ENCODE results near the gene ZNF213. TPM values are rescaled to one million over a fixed set of nuclear protein-coding genes. Genes with fewer than 3 reads are reported as not detected.

Gene ZNF213
- total RNA-seq, 2 experiments from 2014 or later = 9.0 TPM

DNA sequence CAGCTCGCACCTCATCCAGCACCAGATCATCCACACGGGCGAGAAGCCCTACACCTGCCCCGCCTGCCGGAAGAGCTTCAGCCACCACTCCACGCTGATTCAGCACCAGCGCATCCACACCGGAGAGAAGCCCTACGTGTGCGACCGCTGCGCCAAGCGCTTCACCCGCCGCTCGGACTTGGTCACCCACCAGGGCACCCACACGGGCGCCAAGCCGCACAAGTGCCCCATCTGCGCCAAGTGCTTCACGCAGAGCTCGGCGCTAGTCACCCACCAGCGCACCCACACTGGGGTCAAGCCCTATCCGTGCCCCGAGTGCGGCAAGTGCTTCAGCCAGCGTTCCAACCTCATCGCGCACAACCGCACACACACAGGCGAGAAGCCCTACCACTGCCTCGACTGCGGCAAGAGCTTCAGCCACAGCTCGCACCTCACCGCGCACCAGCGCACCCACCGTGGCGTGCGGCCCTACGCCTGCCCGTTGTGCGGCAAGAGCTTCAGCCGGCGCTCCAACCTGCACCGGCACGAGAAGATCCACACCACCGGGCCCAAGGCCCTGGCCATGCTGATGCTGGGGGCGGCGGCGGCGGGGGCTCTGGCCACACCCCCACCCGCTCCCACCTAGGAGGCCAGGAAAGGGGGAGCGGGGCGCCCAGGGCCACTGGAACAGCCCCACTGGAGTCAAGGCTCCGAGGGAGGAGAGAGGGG lies 15.0 kb upstream of the ZNF213 start:
- Mint-ChIP-seq H3K4me1 (ENCODE audit: low read depth) (peaks cover 8% of the 10 kb centered on the region), H3K4me3 (no peak overlapping the region), H3K27me3 (no peaks in the 10 kb centered on the region), H3K27ac (no peak overlapping the region), H3K36me3 (peaks cover 1% of the 10 kb centered on the region), H3K9me3 (no peaks in the 10 kb centered on the region)
- no peak for DNase-seq
- CTCF ChIA-PET = interaction anchor here (0.8 to 1.4 kb wide), 5 partner anchors 10 to 88 kb away, joined by 3 to 5 read pairs (median 4); no protein-coding TSS in a partner anchor
- intact Hi-C loops (cut with micrococcal nuclease) = no loop called here
- POLR2A ChIA-PET = no interaction called here

DNA sequence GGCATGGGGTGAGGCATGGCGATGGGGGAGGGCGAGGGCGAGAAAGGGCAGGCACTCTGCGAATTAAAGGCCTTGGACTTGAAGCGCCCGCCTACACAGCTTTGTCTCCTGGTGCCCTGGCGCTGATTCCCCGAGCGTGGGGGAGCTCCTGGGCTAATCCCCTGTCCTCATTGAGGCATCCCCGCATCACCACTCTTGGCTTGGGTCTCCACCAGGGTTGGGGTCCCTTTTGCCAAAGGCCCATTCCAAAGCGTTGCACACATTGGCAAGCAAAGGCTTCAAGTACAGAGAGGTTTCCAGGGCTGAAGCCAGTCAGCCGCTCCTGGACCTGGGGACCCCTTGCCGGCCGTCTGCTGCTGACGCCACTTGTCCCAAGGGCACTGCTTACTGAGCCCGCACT lies 14.4 kb upstream of the ZNF213 start:
- Mint-ChIP-seq H3K27ac (no peak overlapping the region), H3K27me3 (no peaks in the 10 kb centered on the region), H3K4me3 (no peak overlapping the region), H3K36me3 (peaks cover 1% of the 10 kb centered on the region), H3K9me3 (no peaks in the 10 kb centered on the region), H3K4me1 (ENCODE audit: low read depth) (peaks cover 11% of the 10 kb centered on the region)
- no peak for DNase-seq
- CTCF ChIA-PET = interaction anchor here (0.8 to 1.1 kb wide), 2 partner anchors 9 to 12 kb away, joined by 3 to 4 read pairs; no protein-coding TSS in a partner anchor
- intact Hi-C loops (cut with micrococcal nuclease) = no loop called here
- POLR2A ChIA-PET = no interaction called here

DNA sequence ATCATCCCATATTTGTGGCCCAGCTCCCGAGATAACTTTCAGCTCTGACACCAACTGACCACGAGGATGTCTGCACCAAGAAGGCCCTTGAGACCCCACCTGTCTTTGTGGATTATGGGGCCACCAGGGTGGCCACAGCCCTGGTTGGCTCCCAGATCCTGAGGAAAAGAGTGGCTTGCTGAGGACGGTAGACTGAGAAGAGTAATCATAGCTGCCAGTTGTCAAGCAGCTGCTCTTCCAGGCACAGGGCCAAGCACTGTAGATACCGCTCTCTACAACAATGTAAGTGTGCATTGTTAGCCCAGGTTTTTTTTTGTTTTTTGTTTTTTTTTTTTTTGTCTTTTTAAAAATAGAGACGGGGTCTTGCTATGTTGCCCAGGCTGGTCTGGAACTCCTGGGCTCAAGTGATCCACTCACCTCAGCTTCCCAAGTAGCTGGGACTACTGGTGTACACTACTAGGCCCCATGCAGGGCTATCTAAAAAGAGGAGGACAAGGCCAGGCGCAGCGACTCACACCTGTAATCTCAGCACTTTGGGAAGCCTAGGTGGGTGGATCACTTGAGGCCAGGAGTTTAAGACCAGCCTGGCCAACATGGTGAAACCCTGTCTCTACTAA lies 12.9 kb upstream of the ZNF213 start:
- H3K9me3 Mint-ChIP-seq = no peaks in the 10 kb centered on the region
- ChIA-PET CTCF (interaction anchor here (0.9 to 2.2 kb wide), 3 partner anchors 13 to 90 kb away, joined by 3 to 16 read pairs (median 5); partner anchors contain the start of gene ZNF213), POLR2A (interaction anchor here (1.2 kb wide), 1 partner anchor 13 kb away, joined by 6 read pairs; the partner anchor contains the start of gene ZNF213)
- DNase-seq = no peak
- H3K4me3 Mint-ChIP-seq = no peak overlapping the region
- peaks cover 12% of the 10 kb centered on the region for H3K4me1 Mint-ChIP-seq (ENCODE audit: low read depth)
- H3K27ac Mint-ChIP-seq = no peak overlapping the region
- intact Hi-C loops (cut with micrococcal nuclease) = no loop called here
- H3K27me3 Mint-ChIP-seq = no peaks in the 10 kb centered on the region
- peaks cover 1% of the 10 kb centered on the region for H3K36me3 Mint-ChIP-seq

DNA sequence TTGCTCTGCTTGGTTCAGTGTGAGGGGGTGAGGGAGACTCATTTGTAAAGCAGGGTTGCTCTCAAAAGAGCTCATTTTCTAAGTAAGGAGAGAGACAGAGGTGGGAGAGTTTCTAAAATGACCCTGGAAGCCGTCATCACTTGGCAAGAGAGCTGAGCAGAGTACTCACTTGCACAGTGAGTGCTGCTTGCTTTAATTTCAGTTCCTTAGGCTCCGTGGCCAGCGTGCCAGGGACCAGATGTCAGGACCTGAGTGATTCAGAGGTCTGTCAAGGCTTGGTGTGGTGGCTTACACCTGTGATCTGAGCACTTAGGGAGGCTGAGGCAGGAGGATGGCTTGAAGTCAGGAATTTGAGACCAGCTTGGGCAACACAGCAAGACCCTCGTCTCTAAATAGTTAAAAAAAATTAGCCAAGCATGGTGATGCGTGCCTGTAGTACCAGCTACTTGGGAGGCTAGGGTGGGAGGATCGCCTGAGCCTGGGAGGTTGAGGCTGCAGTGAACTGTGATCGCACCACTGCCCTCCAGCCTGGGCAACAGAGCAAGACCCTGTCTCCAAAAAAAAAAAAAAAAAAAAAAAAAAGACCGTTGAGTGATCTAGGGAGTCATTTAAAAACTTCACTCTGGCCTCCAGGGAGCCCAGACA lies 11.8 kb upstream of the ZNF213 start:
- no peak overlapping the region for H3K27ac Mint-ChIP-seq

DNA sequence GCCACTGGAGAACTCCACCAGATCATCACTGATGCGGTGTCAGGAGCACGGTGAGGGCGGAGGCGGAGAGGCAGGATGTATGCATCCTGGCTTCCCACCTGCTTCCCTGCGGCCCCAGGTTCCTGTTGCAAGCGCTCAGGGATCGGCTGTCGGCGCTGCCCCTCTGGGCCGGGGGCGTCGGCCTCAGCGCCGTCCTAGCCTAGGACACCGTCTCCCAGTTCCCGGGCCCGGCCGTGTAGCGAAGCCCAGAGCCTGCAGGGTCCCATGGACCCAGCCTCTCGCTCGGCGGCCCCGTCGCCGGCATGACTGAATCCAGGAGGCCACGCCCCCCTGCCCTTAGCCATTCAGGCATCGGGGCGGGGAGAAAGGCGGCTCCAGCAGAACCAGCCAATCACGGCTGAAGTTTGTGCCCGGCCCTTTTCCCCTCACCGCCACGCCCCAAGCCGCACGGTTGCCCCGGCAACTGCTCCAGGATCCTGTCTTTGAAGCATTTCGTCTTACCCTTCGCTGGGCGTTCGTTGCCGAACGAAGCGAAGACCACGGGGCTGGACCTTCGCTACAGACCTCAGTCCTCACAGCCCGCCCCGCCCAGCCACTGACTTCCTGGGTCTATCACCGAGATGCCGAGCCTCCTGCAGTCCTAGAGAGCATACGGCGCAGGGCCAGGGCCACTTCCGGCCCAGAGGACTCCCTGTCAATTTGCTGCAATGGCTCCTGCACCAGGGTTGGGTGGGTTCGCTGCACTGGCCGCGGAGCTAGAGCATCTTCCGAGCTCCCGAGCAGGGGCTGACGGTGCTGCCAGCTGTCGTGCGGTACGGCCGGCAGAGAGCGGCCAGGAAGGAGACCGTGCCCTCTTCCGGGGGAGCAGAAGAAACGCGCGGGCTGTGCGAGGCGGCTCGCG lies 10.6 kb upstream of the ZNF213 start:
- POLR2A ChIA-PET = interaction anchor here (1.0 to 1.7 kb wide), 4 partner anchors 10 to 26 kb away, joined by 3 to 7 read pairs (median 4); partner anchors contain the start of gene ZNF213
- Mint-ChIP-seq H3K4me3 (peak overlapping the region; percentile 98), H3K27me3 (no peaks in the 10 kb centered on the region), H3K36me3 (peaks cover 1% of the 10 kb centered on the region), H3K9me3 (no peaks in the 10 kb centered on the region), H3K4me1 (ENCODE audit: low read depth) (peaks cover 21% of the 10 kb centered on the region), H3K27ac (peak overlapping the region; percentile 95)
- peak; percentile 98 for DNase-seq
- intact Hi-C loops (cut with micrococcal nuclease) = loop anchor here (1.0 kb wide), 2 partner anchors 24 to 28 kb away; no protein-coding TSS in a partner anchor
- CTCF ChIA-PET = interaction anchor here (1.3 to 9.1 kb wide), 7 partner anchors 11 to 96 kb away, joined by 7 to 270 read pairs (median 9); partner anchors contain the start of genes IL32, ZNF213 and ZSCAN10

More for the DNA sequence above, 11.8 kb upstream of the ZNF213 start:
- intact Hi-C loops (cut with micrococcal nuclease) = no loop called here
- no peaks in the 10 kb centered on the region for H3K27me3 Mint-ChIP-seq
- DNase-seq = no peak
- peaks cover 1% of the 10 kb centered on the region for H3K36me3 Mint-ChIP-seq
- peaks cover 16% of the 10 kb centered on the region for H3K4me1 Mint-ChIP-seq (ENCODE audit: low read depth)
- no peaks in the 10 kb centered on the region for H3K9me3 Mint-ChIP-seq
- peak overlapping the region; percentile 98 for H3K4me3 Mint-ChIP-seq
- ChIA-PET CTCF (interaction anchor here (0.9 to 2.2 kb wide), 4 partner anchors 9 to 64 kb away, joined by 3 to 16 read pairs (median 3); partner anchors contain the start of gene ZNF213), POLR2A (interaction anchor here (1.2 kb wide), 1 partner anchor 12 kb away, joined by 6 read pairs; the partner anchor contains the start of gene ZNF213)

DNA sequence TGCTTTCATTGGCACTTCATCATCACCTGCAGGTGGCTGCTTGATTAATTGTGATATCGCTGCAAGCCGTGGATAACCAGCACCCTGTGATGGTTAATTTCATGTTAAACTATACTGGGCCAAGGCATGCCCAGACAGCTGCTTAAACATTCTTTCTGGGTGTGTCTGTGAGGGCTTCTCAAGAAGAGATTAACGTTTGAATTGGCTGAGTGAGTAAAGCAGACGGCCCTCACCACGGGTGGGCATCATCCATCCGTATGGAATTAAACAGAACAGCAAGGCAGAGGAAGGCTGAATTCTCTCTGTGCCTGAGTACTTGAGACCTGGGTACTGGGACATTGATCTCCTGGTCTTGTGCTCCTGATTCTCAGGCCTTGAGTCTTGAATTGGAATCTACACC lies 7.1 kb upstream of the ZNF213 start:
- intact Hi-C loops (cut with micrococcal nuclease) = no loop called here

DNA sequence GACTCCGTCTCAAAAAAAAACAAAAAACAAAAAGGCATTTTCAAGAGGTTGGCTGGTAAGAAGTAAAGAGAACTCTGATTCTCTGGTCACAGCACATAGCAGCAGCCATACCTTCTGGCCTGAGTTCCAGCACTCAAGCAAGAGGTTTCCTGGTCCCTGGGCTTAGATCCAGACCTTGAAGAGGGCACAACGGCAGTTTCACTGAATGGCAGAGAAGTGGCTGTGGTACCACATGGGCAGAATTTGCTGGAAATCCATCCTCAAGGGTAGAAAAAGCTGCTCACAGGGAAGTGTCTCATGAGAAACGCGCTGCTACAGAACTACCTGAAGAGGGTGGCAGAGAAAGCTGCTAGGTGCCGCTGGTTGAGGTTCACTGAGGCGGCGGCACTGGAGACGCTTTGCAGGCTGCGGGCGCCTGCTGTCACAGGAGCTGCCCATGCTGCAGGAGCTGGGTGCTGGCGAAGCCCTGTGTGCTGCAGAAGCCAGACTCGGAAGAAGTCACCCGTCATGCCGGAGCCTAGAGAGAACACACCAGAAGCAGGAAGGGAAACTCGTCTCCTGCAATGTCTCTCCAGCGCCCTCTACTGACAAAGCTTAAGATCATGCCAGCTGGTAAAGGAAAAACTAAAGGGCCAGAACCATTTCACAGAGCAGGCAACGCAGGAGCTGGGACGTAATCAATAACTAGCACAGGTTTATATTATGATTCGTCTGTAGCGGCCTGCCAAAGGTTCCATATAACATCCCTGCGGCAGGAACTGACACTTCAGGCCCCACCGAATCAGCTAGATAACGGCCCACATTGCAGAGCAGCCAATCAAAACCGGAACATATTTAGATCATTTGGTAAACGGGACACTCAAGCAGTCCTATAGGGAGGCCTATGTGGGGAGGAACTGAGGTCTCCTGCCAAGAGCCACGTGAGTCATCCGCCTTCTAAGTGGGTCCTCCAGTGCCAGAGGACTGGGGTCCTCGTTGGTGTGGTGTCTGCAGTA lies 5.4 kb upstream of the ZNF213 start:
- peak overlapping the region; percentile 88 for H3K27ac Mint-ChIP-seq
- H3K9me3 Mint-ChIP-seq = no peaks in the 10 kb centered on the region
- intact Hi-C loops (cut with micrococcal nuclease) = loop anchor here (1.0 kb wide), 4 partner anchors 29 to 70 kb away; no protein-coding TSS in a partner anchor
- POLR2A ChIA-PET = interaction anchor here (0.8 to 2.4 kb wide), 8 partner anchors 33 to 134 kb away, joined by 3 to 17 read pairs (median 4); partner anchors contain the start of gene IL32
- CTCF ChIA-PET = interaction anchor here (0.6 to 11.5 kb wide), 46 partner anchors 9 to 379 kb away, joined by 3 to 270 read pairs (median 5); partner anchors contain the start of genes IL32, ZNF174, ZNF200 and ZNF263
- peaks cover 12% of the 10 kb centered on the region for H3K36me3 Mint-ChIP-seq
- DNase-seq = peak; percentile 82
- H3K27me3 Mint-ChIP-seq = no peaks in the 10 kb centered on the region
- H3K4me1 Mint-ChIP-seq (ENCODE audit: low read depth) = peaks cover 31% of the 10 kb centered on the region
- peak overlapping the region; percentile 88 for H3K4me3 Mint-ChIP-seq

More for the DNA sequence above, 7.1 kb upstream of the ZNF213 start:
- H3K36me3 Mint-ChIP-seq = peaks cover 12% of the 10 kb centered on the region
- H3K4me1 Mint-ChIP-seq (ENCODE audit: low read depth) = peaks cover 31% of the 10 kb centered on the region
- CTCF ChIA-PET = interaction anchor here (0.8 to 11.5 kb wide), 7 partner anchors 12 to 124 kb away, joined by 3 to 270 read pairs (median 80); partner anchors contain the start of genes IL32 and ZSCAN10
- H3K27ac Mint-ChIP-seq = peak overlapping the region; percentile 35
- POLR2A ChIA-PET = interaction anchor here (1.4 kb wide), 1 partner anchor 27 kb away, joined by 5 read pairs; no protein-coding TSS in a partner anchor
- H3K4me3 Mint-ChIP-seq = no peak overlapping the region
- H3K27me3 Mint-ChIP-seq = no peaks in the 10 kb centered on the region
- DNase-seq = no peak
- no peaks in the 10 kb centered on the region for H3K9me3 Mint-ChIP-seq

DNA sequence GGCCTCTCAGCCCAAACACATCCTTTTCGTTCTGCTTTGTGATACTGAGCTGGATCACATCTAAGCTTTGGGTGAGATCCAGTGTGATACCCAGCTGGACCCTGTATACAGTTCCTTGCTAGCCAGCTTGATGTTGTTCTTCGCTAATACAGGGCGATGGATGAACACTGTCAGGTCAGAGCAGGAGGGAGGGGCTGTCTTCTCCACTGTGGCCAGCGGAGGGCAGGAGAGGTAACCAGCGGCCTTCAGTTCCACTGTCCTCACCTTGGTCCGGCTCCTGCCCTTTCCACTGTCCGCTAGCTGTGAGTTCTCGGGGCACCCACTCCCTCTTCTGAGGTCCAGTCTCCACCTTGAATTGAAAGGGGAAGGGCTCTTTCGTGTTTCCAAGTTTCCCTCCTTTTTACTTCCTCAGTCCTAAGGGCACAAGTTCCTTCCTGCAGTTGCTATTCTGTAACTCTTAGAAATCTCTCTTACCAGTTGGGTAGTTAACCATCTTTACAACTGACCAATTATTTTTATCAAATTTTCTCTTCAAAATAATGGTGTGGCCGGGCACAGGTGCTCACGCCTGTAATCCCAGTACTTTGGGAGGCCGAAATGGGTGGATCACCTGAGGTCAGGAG lies 3.0 kb upstream of the ZNF213 start:
- ChIA-PET POLR2A (interaction anchor here (1.2 kb wide), 1 partner anchor 65 kb away, joined by 3 read pairs; no protein-coding TSS in a partner anchor), CTCF (interaction anchor here (0.6 to 11.5 kb wide), 19 partner anchors 9 to 109 kb away, joined by 3 to 270 read pairs (median 4); partner anchors contain the start of genes IL32 and ZSCAN10)
- intact Hi-C loops (cut with micrococcal nuclease) = no loop called here
- Mint-ChIP-seq H3K9me3 (no peaks in the 10 kb centered on the region), H3K27me3 (no peaks in the 10 kb centered on the region), H3K4me3 (no peak overlapping the region), H3K27ac (peak overlapping the region; percentile 54), H3K4me1 (ENCODE audit: low read depth) (peaks cover 35% of the 10 kb centered on the region), H3K36me3 (peaks cover 10% of the 10 kb centered on the region)
- DNase-seq = peak; percentile 69

DNA sequence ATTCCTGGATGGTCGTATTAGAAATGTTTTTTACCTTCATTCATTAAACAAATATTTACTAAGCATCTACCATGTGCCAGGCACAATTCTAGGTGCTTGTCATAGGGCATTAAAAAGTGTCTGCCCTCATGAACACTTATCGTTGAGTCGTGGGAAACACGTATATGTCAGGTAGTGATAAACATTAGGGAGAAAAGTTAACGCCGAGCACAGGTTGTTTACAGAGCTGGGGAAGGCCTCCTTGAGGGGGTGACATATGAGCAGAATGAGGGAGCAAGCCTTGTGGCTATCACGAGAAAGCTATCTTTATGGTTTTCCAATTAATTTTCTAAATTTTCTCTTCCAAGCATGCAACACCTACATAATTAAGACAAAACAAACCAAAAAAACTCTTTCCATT lies 985 bp upstream of the ZNF213 start:
- Mint-ChIP-seq H3K4me3 (peak overlapping the region; percentile 96), H3K27ac (peak overlapping the region; percentile 93), H3K27me3 (no peaks in the 10 kb centered on the region), H3K36me3 (peaks cover 15% of the 10 kb centered on the region), H3K4me1 (ENCODE audit: low read depth) (peaks cover 33% of the 10 kb centered on the region), H3K9me3 (no peaks in the 10 kb centered on the region)
- no peak for DNase-seq
- ChIA-PET POLR2A (interaction anchor here (1.0 to 2.4 kb wide), 11 partner anchors 9 to 112 kb away, joined by 3 to 16 read pairs (median 7); partner anchors contain the start of gene IL32), CTCF (interaction anchor here (0.6 to 11.5 kb wide), 11 partner anchors 9 to 164 kb away, joined by 3 to 200 read pairs (median 7); no protein-coding TSS in a partner anchor)
- intact Hi-C loops (cut with micrococcal nuclease) = loop anchor here (1.0 to 2.0 kb wide), 2 partner anchors 16 to 33 kb away; no protein-coding TSS in a partner anchor
